ENCODE results near the gene FOXR1. TPM values are rescaled to one million over a fixed set of nuclear protein-coding genes. Genes with fewer than 3 reads are reported as not detected.

Gene FOXR1
- total and polyA plus RNA-seq, 2 donors from 2014 or later: not detected

GRCh38 chr11:119011476-119012053 is 40.0 kb downstream of the FOXR1 start:
- no peak for TF ChIP-seq CTCF (IDR thresholded peaks at IDR 0.05; ENCODE audit: borderline replicate concordance, extremely low read depth, insufficient read depth)
- H3K27ac ChIP-seq (ENCODE audit: low read depth in 2 of 2, low read length in 2 of 2): no peak overlapping the region
- intact Hi-C loops (cut with DNase I): no loop called here
- no peak overlapping the region for H3K9ac ChIP-seq (ENCODE audit: low read length in 3 of 3)
- H3K36me3 ChIP-seq (ENCODE audit: control insufficient read depth in 2 of 3, insufficient read depth in 3 of 3, low read length in 3 of 3): peaks cover 7 to 26% (median 24%) of the 10 kb centered on the region in 3 donors
- H3K27me3 ChIP-seq (ENCODE audit: control insufficient read depth, insufficient read depth, low read length): no peaks in the 10 kb centered on the region
- H3K9me3 ChIP-seq (ENCODE audit: control insufficient read depth in 2 of 3, insufficient read depth in 1 of 3, low read length in 3 of 3): no peaks in the 10 kb centered on the region
- FAIRE-seq (no peak), DNase-seq (no peak)
- H3K4me3 ChIP-seq (ENCODE audit: low read length in 3 of 3): no peak overlapping the region
- H3K4me1 ChIP-seq (ENCODE audit: control insufficient read depth in 2 of 3, insufficient read depth in 2 of 3, low read depth in 1 of 3, low read length in 3 of 3): peaks cover 0 to 2% (median 0%) of the 10 kb centered on the region in 3 donors

DNA sequence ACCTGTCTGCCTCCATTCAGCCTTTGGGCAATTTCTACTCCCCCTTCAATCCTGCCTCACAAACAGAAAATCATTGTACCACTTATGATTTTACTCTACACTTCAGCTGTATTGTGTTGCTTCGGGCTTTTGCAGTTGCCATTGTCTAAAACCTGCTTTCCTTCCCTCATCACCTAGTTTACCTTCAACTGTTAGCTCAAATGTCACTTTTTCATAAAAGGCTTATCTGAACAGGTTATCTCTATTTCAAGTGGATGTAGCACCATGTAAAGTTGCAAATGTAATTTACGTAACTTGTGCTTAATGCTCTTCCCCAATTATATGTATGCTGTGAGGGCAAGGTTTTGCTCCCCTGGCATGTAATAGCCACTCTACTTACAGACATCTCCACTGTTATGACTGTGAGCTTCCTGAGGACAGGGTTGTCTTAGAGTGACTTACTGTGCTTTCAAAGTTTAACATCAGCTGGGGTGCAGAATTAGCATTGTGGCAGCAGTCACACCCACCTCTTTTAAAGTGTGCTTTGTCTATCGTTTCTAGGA is 41.1 kb downstream of the FOXR1 start:
- Histone ChIP-seq H3K27me3 (ENCODE audit: control insufficient read depth, insufficient read depth, low read length) (no peaks in the 10 kb centered on the region), H3K36me3 (ENCODE audit: control insufficient read depth in 2 of 3, insufficient read depth in 3 of 3, low read length in 3 of 3) (peaks cover 7 to 28% (median 24%) of the 10 kb centered on the region in 3 donors), H3K9me3 (ENCODE audit: control insufficient read depth in 2 of 3, insufficient read depth in 1 of 3, low read length in 3 of 3) (no peaks in the 10 kb centered on the region), H3K4me1 (ENCODE audit: control insufficient read depth in 2 of 3, insufficient read depth in 2 of 3, low read depth in 1 of 3, low read length in 3 of 3) (peaks cover 0 to 8% (median 0%) of the 10 kb centered on the region in 3 donors), H3K9ac (ENCODE audit: low read length in 3 of 3) (no peak overlapping the region), H3K4me3 (ENCODE audit: low read length in 3 of 3) (no peak overlapping the region), H3K27ac (ENCODE audit: low read depth in 2 of 2, low read length in 2 of 2) (no peak overlapping the region)
- DNase-seq: no peak
- intact Hi-C loops (cut with DNase I): no loop called here
- TF ChIP-seq CTCF (IDR thresholded peaks at IDR 0.05; ENCODE audit: borderline replicate concordance, extremely low read depth, insufficient read depth): no peak
- FAIRE-seq: no peak

DNA sequence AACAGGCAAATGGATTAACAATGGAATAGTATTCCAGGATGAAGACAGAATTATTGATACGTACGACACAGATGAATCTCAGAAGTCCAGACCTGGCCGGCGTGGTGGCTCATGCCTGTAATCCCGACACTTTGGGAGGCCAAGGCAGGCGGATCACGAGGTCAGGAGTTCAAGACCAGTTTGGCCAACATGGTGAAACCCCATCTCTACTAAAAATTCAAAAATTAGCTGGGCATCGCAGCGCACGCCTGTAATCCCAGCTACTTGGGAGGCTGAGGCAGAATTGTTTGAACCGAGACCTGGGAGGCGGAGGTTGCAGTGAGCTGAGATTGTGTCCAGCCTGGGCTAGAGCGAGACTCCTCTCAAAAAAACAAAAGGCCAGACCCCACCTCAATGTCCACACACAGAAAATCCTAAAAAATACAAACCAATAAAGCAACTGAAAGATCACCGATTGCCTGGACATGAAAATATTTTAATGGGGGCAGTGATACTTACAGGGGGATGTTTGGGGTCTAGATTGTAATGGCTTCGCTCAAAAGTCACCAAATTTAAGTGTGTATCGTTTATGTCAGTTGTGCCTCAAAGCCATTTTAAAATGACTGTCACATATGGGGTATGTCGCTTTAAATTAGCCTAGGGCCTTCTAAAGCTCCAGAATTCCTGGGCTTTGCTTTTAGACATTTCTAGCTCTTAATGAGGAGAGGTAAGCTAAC is 42.8 kb downstream of the FOXR1 start:
- Histone ChIP-seq H3K9me3 (ENCODE audit: control insufficient read depth in 2 of 3, insufficient read depth in 1 of 3, low read length in 3 of 3) (no peaks in the 10 kb centered on the region), H3K27me3 (ENCODE audit: control insufficient read depth, insufficient read depth, low read length) (no peaks in the 10 kb centered on the region), H3K36me3 (ENCODE audit: control insufficient read depth in 2 of 3, insufficient read depth in 3 of 3, low read length in 3 of 3) (peaks cover 7 to 28% (median 21%) of the 10 kb centered on the region in 3 donors), H3K9ac (ENCODE audit: low read length in 3 of 3) (no peak overlapping the region), H3K4me3 (ENCODE audit: low read length in 3 of 3) (no peak overlapping the region), H3K4me1 (ENCODE audit: control insufficient read depth in 2 of 3, insufficient read depth in 2 of 3, low read depth in 1 of 3, low read length in 3 of 3) (peaks cover 0 to 8% (median 0%) of the 10 kb centered on the region in 3 donors), H3K27ac (ENCODE audit: low read depth in 2 of 2, low read length in 2 of 2) (no peak overlapping the region)
- DNase-seq: no peak
- FAIRE-seq: no peak
- intact Hi-C loops (cut with DNase I): no loop called here
- TF ChIP-seq CTCF (IDR thresholded peaks at IDR 0.05; ENCODE audit: borderline replicate concordance, extremely low read depth, insufficient read depth): no peak
